HUES48 (cell line): Measurements from ENCODE around the gene RPH3AL.
"Not testable (repeated sequence)": the region's sequence is repeated elsewhere in the genome, so short reads cannot be mapped to it uniquely, and the experiment has no call there.

Source experiments
- H3K27ac ChIP-seq: one replicate; pipeline ENCODE4 v1.7.0; 2013; ENCODE audit warnings: low read depth, low read length, inconsistent platforms
- H3K27me3 ChIP-seq: 2 replicates; pipeline ENCODE4 v1.6.1; 2013; ENCODE audit warnings: mild to moderate bottlenecking, low read length; ENCODE audit not compliant: control insufficient read depth, insufficient read depth
- H3K36me3 ChIP-seq: 2 replicates; pipeline ENCODE4 v1.6.1; 2013; ENCODE audit warnings: low read length; ENCODE audit not compliant: control insufficient read depth, insufficient read depth
- H3K4me1 ChIP-seq: 2 replicates; pipeline ENCODE4 v1.6.1; 2013; ENCODE audit warnings: mild to moderate bottlenecking, low read length; ENCODE audit not compliant: control insufficient read depth, insufficient read depth
- H3K4me3 ChIP-seq: 2 replicates; pipeline ENCODE4 v1.5.1; 2013; ENCODE audit warnings: mild to moderate bottlenecking, low read depth, low read length
- H3K9ac ChIP-seq: 2 replicates; pipeline ENCODE4 v1.6.1; 2013; ENCODE audit warnings: mild to moderate bottlenecking, low read depth, low read length, moderate library complexity
- H3K9me3 ChIP-seq: 2 replicates; pipeline ENCODE4 v1.6.1; 2013; ENCODE audit warnings: low read length; ENCODE audit not compliant: control insufficient read depth, insufficient read depth

RPH3AL gene

DNA sequence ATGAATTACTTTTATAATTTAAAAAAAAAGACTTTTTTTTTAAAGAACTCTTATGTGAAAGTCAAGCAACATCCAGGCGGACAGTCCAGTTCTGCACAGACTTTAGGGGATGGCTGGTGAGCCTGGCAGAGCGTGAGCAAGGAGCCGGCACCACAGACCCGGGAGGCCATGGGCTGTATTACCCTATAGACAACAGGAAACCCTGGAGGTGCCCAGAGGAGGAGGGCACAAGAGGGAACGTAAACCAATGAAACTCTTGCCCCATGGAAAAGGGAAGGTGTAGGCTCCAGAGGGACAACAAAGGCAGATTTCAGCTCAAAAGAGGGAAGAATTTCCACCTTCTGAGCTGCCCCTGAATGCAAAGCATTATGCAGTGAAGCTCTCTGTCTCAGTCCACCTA, 25.5 kb upstream of the RPH3AL start:
- Histone ChIP-seq H3K36me3 (no peaks in the 10 kb centered on the region), H3K4me3 (no peak overlapping the region), H3K4me1 (peaks cover 13% of the 10 kb centered on the region), H3K9ac (no peak overlapping the region), H3K27ac (no peak overlapping the region), H3K27me3 (peaks cover 5% of the 10 kb centered on the region), H3K9me3 (no peaks in the 10 kb centered on the region)

DNA sequence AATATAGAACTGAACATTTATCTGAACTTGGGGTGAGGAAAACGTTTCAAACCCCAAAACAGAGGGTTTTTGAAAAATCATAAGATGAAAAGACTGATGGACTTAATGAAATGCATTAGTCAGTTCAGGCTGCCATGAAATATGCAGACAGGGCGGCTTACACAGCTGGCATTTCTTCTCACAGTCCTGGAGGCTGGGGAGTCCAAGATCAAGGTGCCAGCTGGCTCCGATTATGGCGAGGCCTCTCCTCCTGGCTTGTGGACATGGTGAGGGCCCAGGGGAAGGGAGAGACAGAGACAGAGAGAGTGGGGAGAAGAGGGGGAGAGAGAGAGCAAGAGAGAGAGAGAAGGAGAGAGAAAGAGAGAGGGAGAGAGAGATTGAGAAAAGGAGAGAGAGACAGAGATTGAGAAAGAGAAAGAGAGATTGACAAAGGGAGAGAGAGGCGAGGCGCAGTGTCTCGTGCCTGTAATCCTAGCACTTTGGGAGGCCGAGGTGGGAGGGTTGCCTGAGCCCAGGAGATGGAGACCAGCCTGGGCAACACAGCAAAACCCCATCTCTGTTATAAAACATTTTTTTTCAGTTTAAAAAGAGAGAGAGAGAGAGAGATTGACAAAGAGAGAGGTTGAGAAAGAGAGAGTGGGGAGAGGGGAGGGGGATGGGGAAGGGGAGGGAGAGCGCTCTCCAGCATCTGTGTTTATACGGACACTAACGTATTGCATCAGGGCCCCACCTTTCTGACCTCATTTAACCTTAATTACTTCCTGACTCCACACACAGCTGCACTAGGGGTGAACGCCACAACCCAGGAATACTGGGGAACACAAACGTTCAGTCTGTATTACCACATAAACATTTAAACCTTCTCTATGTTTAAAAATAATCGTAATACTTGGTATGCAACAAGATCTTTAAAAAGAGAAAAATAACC, 24.6 kb upstream of the RPH3AL start:
- Histone ChIP-seq H3K27ac (no peak overlapping the region), H3K27me3 (no peaks in the 10 kb centered on the region), H3K4me3 (no peak overlapping the region), H3K9ac (no peak overlapping the region), H3K36me3 (no peaks in the 10 kb centered on the region), H3K4me1 (peaks cover 4% of the 10 kb centered on the region), H3K9me3 (no peaks in the 10 kb centered on the region)

DNA sequence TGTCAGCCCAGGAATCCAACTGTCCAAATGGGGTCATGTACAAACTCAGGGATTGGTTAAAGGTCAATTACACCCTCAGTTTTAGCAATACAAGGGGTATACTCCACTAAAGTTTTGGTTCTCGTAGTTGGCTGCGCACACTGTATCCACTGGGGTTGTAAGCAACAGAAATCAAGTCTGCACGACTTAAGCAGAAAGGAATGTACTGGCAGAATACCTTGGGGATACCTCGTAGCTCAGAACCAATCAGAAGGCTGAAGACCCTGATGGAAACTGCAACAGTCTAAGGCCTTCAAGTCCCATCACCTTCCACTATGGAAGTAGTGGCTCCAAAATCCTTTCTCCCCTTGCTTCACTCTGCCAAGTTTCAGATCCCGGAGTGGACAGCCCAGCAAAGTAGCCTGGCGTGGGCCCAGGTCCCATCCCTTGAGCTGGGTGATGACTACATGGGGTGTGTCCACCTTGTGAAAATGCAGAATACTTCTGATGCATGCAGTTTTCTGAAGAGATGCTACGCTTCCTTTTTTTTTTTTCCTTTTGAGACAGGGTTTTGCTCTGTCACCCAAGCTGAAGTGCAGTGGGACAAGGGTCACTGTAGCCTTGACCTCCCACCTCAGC, 21.1 kb upstream of the RPH3AL start:
- no peak overlapping the region for H3K9ac ChIP-seq
- no peaks in the 10 kb centered on the region for H3K36me3 ChIP-seq
- no peaks in the 10 kb centered on the region for H3K27me3 ChIP-seq
- H3K27ac ChIP-seq, result no peak overlapping the region
- H3K4me1 ChIP-seq, result 0 out of 2 replicates have a peak, but pooled peaks cover 3% of the 10 kb centered on the region
- no peak overlapping the region for H3K4me3 ChIP-seq
- no peaks in the 10 kb centered on the region for H3K9me3 ChIP-seq

DNA sequence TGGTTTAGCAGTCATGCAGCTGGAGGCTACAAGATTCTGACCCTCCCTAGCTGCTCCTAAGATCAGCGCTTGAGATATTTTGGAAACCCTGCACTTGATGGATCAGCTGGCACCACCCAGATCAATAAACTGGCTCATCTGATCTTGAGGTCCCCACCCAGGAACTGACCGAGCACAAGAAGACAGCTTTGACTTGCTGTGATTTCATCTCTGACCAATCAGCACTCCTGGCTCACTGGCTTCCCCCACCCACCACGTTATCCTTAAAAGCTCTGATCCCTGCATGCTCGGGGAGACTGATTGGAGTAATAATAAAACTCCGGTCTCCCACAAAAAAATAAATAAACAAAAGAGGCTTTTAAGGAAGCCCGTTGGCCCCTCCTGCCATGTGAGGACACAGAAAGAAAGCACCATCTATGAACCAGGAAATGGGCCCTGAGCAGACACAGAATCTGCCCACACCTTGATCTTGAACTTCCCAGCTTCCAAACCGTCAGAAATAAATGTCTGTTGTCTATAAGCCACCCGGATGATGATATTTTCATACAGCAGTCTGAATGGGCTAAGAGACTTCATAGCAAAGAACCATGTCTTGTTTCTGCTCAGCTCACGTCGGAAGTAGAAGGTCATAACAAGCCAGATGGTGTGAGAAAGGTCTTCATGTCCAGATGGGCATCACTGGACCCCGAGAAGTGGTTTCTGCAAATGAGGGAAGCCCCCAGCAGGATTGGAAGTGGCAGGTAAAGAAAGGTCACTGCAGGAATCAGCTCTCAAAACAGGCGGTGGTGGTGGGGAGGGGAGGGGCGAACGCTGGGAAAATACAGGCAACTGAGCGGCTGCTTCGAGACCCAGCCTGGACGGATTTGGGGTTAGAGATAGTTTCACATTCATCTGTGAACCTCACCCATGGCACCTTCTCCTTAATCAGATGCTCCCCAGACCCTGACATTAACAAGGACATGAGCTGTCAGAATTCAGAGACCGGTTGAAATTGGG, 19.8 kb upstream of the RPH3AL start:
- H3K9me3 ChIP-seq, result 0 out of 2 replicates have a peak, but pooled peaks cover 4% of the 10 kb centered on the region
- H3K9ac ChIP-seq, result no peak overlapping the region
- H3K27me3 ChIP-seq, result no peaks in the 10 kb centered on the region
- H3K27ac ChIP-seq, result no peak overlapping the region
- no peak overlapping the region for H3K4me3 ChIP-seq
- no peaks in the 10 kb centered on the region for H3K4me1 ChIP-seq
- no peaks in the 10 kb centered on the region for H3K36me3 ChIP-seq

DNA sequence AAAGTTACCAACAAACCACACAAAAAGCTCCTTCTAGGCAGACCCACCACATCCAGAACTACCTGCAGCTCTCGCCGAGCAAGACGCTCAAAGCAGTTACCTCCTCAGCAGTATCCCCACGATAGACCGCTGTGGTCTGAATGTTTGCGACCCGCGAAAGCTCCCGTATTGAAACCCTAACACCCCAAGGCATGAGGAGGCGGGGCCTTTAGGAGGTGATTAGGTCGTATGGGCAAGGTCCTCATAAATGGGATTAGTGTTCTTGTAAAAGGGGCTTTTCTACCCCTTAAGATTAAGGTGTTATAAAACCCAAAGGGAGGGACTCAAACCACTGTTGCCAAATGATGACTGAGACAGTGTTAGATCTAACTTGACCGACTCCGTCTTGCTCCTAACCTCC, 19.0 kb upstream of the RPH3AL start:
- no peak overlapping the region for H3K27ac ChIP-seq

DNA sequence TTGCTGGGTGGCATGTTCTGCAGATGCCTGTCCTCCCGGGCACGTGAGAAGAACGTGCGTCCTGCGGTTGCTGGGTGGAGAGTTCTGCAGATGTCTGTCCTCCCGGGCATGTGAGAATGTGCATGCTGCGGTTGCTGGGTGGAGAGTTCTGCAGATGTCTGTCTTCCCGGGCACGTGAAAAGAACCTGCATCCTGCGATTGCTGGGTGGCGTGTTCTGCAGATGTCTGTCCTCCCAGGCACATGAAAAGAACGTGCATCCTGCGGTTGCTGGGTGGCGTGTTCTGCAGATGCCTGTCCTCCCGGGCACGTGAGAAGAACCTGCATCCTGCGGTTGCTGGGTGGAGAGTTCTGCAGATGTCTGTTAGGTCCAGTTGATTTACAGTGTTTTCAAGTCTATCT, 15.0 kb upstream of the RPH3AL start:
- not testable (repeated sequence) for H3K9ac ChIP-seq, H3K27ac ChIP-seq, H3K27me3 ChIP-seq, H3K4me1 ChIP-seq, H3K4me3 ChIP-seq, H3K36me3 ChIP-seq, H3K9me3 ChIP-seq

More for the DNA sequence above, 19.0 kb upstream of the RPH3AL start:
- Histone ChIP-seq H3K9me3 (0 out of 2 replicates have a peak, but pooled peaks cover 4% of the 10 kb centered on the region), H3K4me1 (no peaks in the 10 kb centered on the region), H3K36me3 (no peaks in the 10 kb centered on the region), H3K9ac (no peak overlapping the region), H3K4me3 (no peak overlapping the region), H3K27me3 (no peaks in the 10 kb centered on the region)

DNA sequence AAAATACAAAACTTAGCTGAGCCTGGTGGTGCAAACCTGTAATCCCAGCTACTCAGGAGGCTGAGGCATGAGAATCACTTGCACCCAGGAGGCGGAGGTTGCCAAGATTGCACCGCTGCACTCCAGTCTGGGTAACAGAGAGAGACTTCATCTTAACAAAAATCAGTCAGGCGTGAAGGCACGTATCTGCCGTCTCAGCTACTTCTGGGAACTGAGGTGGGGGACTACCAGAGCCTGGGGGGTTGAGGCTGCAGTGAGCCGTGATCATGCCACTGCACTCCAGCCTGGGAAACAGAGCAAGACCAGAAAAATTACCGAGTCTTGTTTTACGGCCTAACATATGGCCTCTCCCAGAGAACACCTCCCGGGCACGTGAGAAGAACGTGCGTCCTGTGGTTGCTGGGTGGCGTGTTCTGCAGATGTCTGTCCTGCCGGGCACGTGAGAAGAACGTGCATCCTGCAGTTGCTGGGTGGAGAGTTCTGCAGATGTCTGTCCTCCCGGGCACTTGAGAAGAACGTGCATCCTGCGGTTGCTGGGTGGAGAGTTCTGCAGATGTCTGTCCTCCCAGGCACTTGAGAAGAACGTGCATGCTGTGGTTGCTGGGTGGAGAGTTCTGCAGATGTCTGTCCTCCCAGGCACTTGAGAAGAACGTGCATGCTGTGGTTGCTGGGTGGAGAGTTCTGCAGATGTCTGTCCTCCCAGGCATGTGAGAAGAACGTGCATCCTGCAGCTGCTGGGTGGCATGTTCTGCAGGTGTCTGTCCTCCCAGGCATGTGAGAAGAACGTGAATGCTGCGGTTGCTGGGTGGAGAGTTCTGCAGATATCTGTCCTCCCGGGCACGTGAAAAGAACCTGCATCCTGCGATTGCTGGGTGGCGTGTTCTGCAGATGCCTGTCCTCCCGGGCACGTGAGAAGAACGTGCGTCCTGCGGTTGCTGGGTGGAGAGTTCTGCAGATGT, 14.3 kb upstream of the RPH3AL start:
- not testable (repeated sequence) for H3K4me3 ChIP-seq, H3K27me3 ChIP-seq, H3K9me3 ChIP-seq, H3K36me3 ChIP-seq, H3K9ac ChIP-seq, H3K4me1 ChIP-seq, H3K27ac ChIP-seq

DNA sequence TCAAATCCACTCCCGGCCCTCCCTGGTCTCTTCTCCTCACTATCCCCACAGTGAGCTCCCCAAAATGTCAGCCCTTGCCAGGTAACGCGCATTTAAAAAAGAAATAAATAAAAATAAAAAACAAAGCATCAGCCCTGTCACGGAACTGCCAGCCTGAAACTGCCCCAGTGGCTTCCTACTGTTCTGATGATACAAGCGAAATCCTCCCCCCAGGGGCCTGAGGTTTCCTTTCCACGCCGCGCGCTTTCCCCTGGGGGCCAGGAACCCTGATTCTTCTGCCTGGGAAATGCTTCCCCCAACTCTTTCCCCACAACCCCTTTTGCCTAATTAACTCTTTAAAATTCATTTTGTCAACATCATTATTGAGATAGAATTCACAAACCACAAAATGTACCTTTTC, 12.2 kb upstream of the RPH3AL start:
- 0 out of 2 replicates have a peak, but pooled peaks cover 4% of the 10 kb centered on the region for H3K9me3 ChIP-seq
- H3K4me1 ChIP-seq, result no peaks in the 10 kb centered on the region
- no peak overlapping the region for H3K9ac ChIP-seq
- no peaks in the 10 kb centered on the region for H3K36me3 ChIP-seq
- no peaks in the 10 kb centered on the region for H3K27me3 ChIP-seq
- H3K27ac ChIP-seq, result no peak overlapping the region
- no peak overlapping the region for H3K4me3 ChIP-seq

DNA sequence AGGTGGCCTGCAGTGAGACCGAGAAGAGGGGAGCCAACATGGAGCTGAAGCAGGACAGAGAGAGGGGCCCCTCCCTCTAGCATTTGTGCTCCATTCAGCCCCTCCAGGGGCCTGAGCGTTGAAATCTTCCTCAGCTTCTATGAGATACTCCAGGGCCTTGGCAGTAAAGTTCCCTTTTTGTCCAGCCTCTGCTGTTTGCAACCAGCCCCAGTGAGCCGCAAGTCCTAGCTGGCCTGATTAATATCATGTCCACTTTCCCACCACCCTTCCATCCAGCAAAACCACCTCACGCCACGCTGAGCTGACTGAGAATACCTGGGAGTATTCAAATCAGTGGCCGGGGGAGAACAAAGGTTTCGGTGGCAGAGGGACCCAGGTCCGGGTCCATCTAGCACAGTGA, 11.7 kb upstream of the RPH3AL start:
- Histone ChIP-seq H3K9ac (no peak overlapping the region), H3K27me3 (no peaks in the 10 kb centered on the region), H3K4me3 (no peak overlapping the region), H3K27ac (no peak overlapping the region), H3K4me1 (no peaks in the 10 kb centered on the region), H3K9me3 (0 out of 2 replicates have a peak, but pooled peaks cover 4% of the 10 kb centered on the region), H3K36me3 (no peaks in the 10 kb centered on the region)

DNA sequence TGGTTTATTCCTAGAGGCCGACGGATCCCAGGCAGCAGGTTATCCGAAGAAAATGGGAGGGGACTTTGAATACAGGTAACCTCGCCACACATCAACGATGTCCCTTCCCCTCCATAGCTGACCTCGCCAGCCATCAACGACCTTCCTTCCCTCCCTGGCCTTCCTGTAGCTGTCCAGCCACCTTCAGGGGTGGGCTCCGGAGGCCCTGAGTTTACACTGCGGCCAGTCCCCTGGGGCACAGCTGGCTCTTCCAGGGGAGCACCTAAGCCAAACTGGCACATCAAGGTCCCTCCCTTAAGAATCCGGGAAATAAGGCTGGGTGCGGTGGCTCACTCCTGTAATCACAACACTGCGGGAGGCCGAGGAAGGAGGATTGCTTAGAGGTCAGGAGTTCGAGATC, 10.1 kb upstream of the RPH3AL start:
- H3K9me3 ChIP-seq, result 0 out of 2 replicates have a peak, but pooled peaks cover under 1% of the 10 kb centered on the region
- no peak overlapping the region for H3K4me3 ChIP-seq
- H3K4me1 ChIP-seq, result no peaks in the 10 kb centered on the region
- no peaks in the 10 kb centered on the region for H3K36me3 ChIP-seq
- H3K27me3 ChIP-seq, result no peaks in the 10 kb centered on the region
- no peak overlapping the region for H3K9ac ChIP-seq
- no peak overlapping the region for H3K27ac ChIP-seq
